ENCODE results near the gene ASCL4. TPM values are rescaled to one million over a fixed set of nuclear protein-coding genes. Genes with fewer than 3 reads are reported as not detected.

Gene ASCL4
- total and polyA plus RNA-seq, 7 experiments from 2014 or later: not detected

DNA sequence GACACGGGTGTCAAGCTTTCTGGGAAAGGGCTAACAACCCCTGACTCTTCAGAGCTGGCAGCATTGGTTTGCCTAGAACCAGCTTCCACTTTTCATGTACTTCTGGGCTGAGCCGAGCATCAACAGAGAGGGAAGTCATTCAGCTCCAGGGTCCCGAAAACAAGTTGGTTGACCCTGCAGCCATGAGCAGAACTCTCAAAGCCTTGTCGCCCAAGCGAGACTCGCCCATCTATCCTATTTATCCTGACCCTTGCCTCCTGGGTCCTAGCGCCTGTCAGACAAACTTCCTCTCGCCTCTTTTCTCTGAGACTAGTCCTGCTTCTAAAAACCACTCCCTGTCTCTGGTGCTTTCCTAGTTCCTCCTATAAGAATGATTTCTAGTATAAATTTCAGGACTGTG, 47.9 kb downstream of the ASCL4 start:
- Histone ChIP-seq H3K4me3 (ENCODE audit: low read length) (no peak overlapping the region), H3K27me3 (ENCODE audit: control insufficient read depth in 2 of 2, insufficient read depth in 2 of 2, low read length in 2 of 2) (no peaks in the 10 kb centered on the region), H3K9me3 (ENCODE audit: control insufficient read depth in 2 of 3, low read length in 3 of 3) (peaks cover 0 to 28% (median 0%) of the 10 kb centered on the region in 3 experiments), H3K27ac (ENCODE audit: low read depth, low read length) (no peak overlapping the region), H3K4me1 (ENCODE audit: control insufficient read depth in 2 of 2, insufficient read depth in 2 of 2, low read length in 2 of 2) (no peaks in the 10 kb centered on the region), H3K36me3 (ENCODE audit: control insufficient read depth in 2 of 3, insufficient read depth in 3 of 3, low read length in 3 of 3) (no peaks in the 10 kb centered on the region)
- Mint-ChIP-seq H3K9me3 (peaks cover 19 to 66% (median 26%) of the 10 kb centered on the region in 11 donors), H3K36me3 (peaks cover 0 to 21% (median 6%) of the 10 kb centered on the region in 5 donors), H3K27ac (no peak overlapping the region), H3K4me3 (peak overlapping the region in 1 of 10 donors; percentile 22), H3K27me3 (peaks cover 7 to 45% (median 20%) of the 10 kb centered on the region in 5 donors), H3K4me1 (no peaks in the 10 kb centered on the region)
- ATAC-seq: no peak
- DNase-seq: no peak
- POLR2A ChIA-PET: no interaction called here
- intact Hi-C loops (cut with micrococcal nuclease): no loop called here
- CTCF ChIA-PET: no interaction called here

Other genes with a start within 250 kb of the ASCL4 start
- 10 to 100 TPM; 20.9 to 42.5 (median 25.7) TPM for gene PWP1, start 88.9 kb upstream of the ASCL4 start, total RNA-seq
- gene PWP1, start 88.9 kb upstream of the ASCL4 start, polyA plus RNA-seq: 10 to 100 TPM; 63.1 to 65.3 TPM
- gene PRDM4, start 13.6 kb upstream of the ASCL4 start, total RNA-seq: 10 to 100 TPM; 32.4 to 41.3 (median 36.4) TPM
- 10 to 100 TPM; 16.5 to 28.5 TPM for gene PRDM4, start 13.6 kb upstream of the ASCL4 start, polyA plus RNA-seq